A549 (cell line): ENCODE data around the gene PLOD3.

Experiments used
- BHLHE40 ChIP-seq: IDR thresholded peaks from 2 replicates; pipeline ENCODE4 v1.6.1; 2012; ENCODE audit warnings: low read depth, low read length, inconsistent platforms
- CEBPB ChIP-seq, 2 experiments: fragments of >200 bp in 1 of 2; sonication (Bioruptor Twin) in 1 of 2; formaldehyde crosslinking in 1 of 2; IDR thresholded peaks; 2 replicates each; pipeline ENCODE4 v1.6.1; 2012 to 2016
- CHD2 ChIP-seq: fragments of 150-350 bp; IDR thresholded peaks from 2 replicates; pipeline ENCODE4 v1.6.1; 2014; ENCODE audit warnings: low read length; ENCODE audit not compliant: partially characterized antibody
- EP300 ChIP-seq, 2 experiments: fragments of >200 bp; sonication (Bioruptor Twin); formaldehyde crosslinking; IDR thresholded peaks; 2 replicates in 1 of 2; 3 replicates in 1 of 2; pipeline ENCODE4 v1.6.1; 2016 to 2017
- HOXB13 ChIP-seq: fragments of 250-450 bp; sonication (Bioruptor Pico); IDR thresholded peaks from 2 replicates; pipeline ENCODE4 v1.5.0; 2020; ENCODE audit warnings: low read depth, mild to moderate bottlenecking, moderate library complexity
- KDM1A ChIP-seq: fragments of 200-600 bp; sonication (generic); IDR thresholded peaks from 2 replicates; pipeline ENCODE4 v1.6.1; 2016; ENCODE audit warnings: low read depth, mild to moderate bottlenecking
- MAFK ChIP-seq: fragments of 450-650 bp; IDR thresholded peaks from 2 replicates; pipeline ENCODE4 v1.6.1; 2014; ENCODE audit not compliant: partially characterized antibody
- MAZ ChIP-seq: fragments of 150-350 bp; IDR thresholded peaks from 2 replicates; pipeline ENCODE4 v1.6.1; 2014; ENCODE audit warnings: antibody characterized with exemption, low read depth, low read length, borderline replicate concordance
- MYC ChIP-seq: IDR thresholded peaks from 2 replicates; pipeline ENCODE4 v1.6.1; 2012; ENCODE audit warnings: mild to moderate bottlenecking, inconsistent platforms, low read length, improper control_type of control experiment, borderline replicate concordance
- POLR2A ChIP-seq: IDR thresholded peaks from 2 replicates; pipeline ENCODE4 v1.6.1; 2012; ENCODE audit warnings: mild to moderate bottlenecking, low read length
- POLR2AphosphoS2 ChIP-seq: conservative IDR thresholded peaks from 2 replicates; pipeline ENCODE4 v1.6.1; 2012; ENCODE audit warnings: low read length, improper control_type of control experiment, inconsistent platforms
- RFX5 ChIP-seq: fragments of 450-650 bp; IDR thresholded peaks from 2 replicates; pipeline ENCODE4 v1.7.1; 2014; ENCODE audit warnings: antibody characterized with exemption, mild to moderate bottlenecking, moderate library complexity
- TF ChIP-seq, protein P1 (sequence below): fragments of >200 bp; sonication (Bioruptor Twin); formaldehyde crosslinking; IDR thresholded peaks from 3 replicates; pipeline ENCODE4 v1.5.1; 2016
- TF ChIP-seq, protein P2 (sequence below): fragments of 200-600 bp; sonication (generic); IDR thresholded peaks from 2 replicates; pipeline ENCODE4 v1.6.1; 2016; ENCODE audit warnings: antibody characterized with exemption, mild to moderate bottlenecking, moderate library complexity

- TF ChIP-seq HOXB13 (CRISPR knock-in tag): no peak
- TF ChIP-seq, protein P1, sequence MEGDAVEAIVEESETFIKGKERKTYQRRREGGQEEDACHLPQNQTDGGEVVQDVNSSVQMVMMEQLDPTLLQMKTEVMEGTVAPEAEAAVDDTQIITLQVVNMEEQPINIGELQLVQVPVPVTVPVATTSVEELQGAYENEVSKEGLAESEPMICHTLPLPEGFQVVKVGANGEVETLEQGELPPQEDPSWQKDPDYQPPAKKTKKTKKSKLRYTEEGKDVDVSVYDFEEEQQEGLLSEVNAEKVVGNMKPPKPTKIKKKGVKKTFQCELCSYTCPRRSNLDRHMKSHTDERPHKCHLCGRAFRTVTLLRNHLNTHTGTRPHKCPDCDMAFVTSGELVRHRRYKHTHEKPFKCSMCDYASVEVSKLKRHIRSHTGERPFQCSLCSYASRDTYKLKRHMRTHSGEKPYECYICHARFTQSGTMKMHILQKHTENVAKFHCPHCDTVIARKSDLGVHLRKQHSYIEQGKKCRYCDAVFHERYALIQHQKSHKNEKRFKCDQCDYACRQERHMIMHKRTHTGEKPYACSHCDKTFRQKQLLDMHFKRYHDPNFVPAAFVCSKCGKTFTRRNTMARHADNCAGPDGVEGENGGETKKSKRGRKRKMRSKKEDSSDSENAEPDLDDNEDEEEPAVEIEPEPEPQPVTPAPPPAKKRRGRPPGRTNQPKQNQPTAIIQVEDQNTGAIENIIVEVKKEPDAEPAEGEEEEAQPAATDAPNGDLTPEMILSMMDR: no peak
- TF ChIP-seq POLR2A: no peak
- no peak for TF ChIP-seq CHD2
- TF ChIP-seq EP300 (IDR thresholded peaks at IDR 0.05): no peak
- TF ChIP-seq, protein P2, sequence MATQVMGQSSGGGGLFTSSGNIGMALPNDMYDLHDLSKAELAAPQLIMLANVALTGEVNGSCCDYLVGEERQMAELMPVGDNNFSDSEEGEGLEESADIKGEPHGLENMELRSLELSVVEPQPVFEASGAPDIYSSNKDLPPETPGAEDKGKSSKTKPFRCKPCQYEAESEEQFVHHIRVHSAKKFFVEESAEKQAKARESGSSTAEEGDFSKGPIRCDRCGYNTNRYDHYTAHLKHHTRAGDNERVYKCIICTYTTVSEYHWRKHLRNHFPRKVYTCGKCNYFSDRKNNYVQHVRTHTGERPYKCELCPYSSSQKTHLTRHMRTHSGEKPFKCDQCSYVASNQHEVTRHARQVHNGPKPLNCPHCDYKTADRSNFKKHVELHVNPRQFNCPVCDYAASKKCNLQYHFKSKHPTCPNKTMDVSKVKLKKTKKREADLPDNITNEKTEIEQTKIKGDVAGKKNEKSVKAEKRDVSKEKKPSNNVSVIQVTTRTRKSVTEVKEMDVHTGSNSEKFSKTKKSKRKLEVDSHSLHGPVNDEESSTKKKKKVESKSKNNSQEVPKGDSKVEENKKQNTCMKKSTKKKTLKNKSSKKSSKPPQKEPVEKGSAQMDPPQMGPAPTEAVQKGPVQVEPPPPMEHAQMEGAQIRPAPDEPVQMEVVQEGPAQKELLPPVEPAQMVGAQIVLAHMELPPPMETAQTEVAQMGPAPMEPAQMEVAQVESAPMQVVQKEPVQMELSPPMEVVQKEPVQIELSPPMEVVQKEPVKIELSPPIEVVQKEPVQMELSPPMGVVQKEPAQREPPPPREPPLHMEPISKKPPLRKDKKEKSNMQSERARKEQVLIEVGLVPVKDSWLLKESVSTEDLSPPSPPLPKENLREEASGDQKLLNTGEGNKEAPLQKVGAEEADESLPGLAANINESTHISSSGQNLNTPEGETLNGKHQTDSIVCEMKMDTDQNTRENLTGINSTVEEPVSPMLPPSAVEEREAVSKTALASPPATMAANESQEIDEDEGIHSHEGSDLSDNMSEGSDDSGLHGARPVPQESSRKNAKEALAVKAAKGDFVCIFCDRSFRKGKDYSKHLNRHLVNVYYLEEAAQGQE: no peak
- no peak for TF ChIP-seq RFX5
- TF ChIP-seq MAZ: no peak
- TF ChIP-seq CEBPB (IDR thresholded peaks at IDR 0.05): no peak
- TF ChIP-seq MAFK: no peak
- TF ChIP-seq MYC: no peak
- no peak for TF ChIP-seq POLR2AphosphoS2
- no peak for TF ChIP-seq BHLHE40
- no peak for TF ChIP-seq KDM1A
Measured at GRCh38 chr7:101218236-101219125, 1.1 kb upstream of the PLOD3 start.
